ENCODE data around the gene KRT72.

The KRT72 gene

GRCh38 chr12:52573743-52574142 is 27.5 kb downstream of the KRT72 start, which contains the start of gene KRT74 (continued):
- TF ChIP-seq, protein P1, sequence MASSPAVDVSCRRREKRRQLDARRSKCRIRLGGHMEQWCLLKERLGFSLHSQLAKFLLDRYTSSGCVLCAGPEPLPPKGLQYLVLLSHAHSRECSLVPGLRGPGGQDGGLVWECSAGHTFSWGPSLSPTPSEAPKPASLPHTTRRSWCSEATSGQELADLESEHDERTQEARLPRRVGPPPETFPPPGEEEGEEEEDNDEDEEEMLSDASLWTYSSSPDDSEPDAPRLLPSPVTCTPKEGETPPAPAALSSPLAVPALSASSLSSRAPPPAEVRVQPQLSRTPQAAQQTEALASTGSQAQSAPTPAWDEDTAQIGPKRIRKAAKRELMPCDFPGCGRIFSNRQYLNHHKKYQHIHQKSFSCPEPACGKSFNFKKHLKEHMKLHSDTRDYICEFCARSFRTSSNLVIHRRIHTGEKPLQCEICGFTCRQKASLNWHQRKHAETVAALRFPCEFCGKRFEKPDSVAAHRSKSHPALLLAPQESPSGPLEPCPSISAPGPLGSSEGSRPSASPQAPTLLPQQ (tag by site-specific recombination; IDR thresholded peaks at IDR 0.05): no peak
- TF ChIP-seq ZBTB6 (tag by site-specific recombination; IDR thresholded peaks at IDR 0.05) (no peak), KLF10 (tag by site-specific recombination; IDR thresholded peaks at IDR 0.05) (no peak), ZNF398 (tag by site-specific recombination; IDR thresholded peaks at IDR 0.05) (no peak), GLIS2 (tag by site-specific recombination; IDR thresholded peaks at IDR 0.05) (no peak), ZNF792 (tag by site-specific recombination; IDR thresholded peaks at IDR 0.05) (no peak)

- Histone ChIP-seq H3K9me3 (ENCODE audit: control insufficient read depth, insufficient read depth, low read depth, low read length) (no peaks in the 10 kb centered on the region), H3K36me3 (ENCODE audit: control insufficient read depth in 2 of 2, insufficient read depth in 1 of 2, low read length in 2 of 2) (no peaks in the 10 kb centered on the region), H3K4me3 (ENCODE audit: low read depth, low read length) (no peak overlapping the region), H3K27ac (ENCODE audit: extremely low read depth, low read depth, low read length) (no peak overlapping the region), H3K4me1 (ENCODE audit: control insufficient read depth, insufficient read depth, low read length) (no peaks in the 10 kb centered on the region)
- no peak for TF ChIP-seq ZNF324 (tag by site-specific recombination; IDR thresholded peaks at IDR 0.05)
- TF ChIP-seq, protein P2, sequence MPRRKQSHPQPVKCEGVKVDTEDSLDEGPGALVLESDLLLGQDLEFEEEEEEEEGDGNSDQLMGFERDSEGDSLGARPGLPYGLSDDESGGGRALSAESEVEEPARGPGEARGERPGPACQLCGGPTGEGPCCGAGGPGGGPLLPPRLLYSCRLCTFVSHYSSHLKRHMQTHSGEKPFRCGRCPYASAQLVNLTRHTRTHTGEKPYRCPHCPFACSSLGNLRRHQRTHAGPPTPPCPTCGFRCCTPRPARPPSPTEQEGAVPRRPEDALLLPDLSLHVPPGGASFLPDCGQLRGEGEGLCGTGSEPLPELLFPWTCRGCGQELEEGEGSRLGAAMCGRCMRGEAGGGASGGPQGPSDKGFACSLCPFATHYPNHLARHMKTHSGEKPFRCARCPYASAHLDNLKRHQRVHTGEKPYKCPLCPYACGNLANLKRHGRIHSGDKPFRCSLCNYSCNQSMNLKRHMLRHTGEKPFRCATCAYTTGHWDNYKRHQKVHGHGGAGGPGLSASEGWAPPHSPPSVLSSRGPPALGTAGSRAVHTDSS (tag by site-specific recombination; IDR thresholded peaks at IDR 0.05): no peak
- TF ChIP-seq ZNF621 (tag by site-specific recombination; IDR thresholded peaks at IDR 0.05): no peak
- no peak for TF ChIP-seq SCRT1 (tag by site-specific recombination; IDR thresholded peaks at IDR 0.05; ENCODE audit: borderline replicate concordance)
- TF ChIP-seq ZNF664 (tag by site-specific recombination; IDR thresholded peaks at IDR 0.05): no peak
- no peak for TF ChIP-seq ZNF660 (tag by site-specific recombination; IDR thresholded peaks at IDR 0.05)
- TF ChIP-seq, protein P3, sequence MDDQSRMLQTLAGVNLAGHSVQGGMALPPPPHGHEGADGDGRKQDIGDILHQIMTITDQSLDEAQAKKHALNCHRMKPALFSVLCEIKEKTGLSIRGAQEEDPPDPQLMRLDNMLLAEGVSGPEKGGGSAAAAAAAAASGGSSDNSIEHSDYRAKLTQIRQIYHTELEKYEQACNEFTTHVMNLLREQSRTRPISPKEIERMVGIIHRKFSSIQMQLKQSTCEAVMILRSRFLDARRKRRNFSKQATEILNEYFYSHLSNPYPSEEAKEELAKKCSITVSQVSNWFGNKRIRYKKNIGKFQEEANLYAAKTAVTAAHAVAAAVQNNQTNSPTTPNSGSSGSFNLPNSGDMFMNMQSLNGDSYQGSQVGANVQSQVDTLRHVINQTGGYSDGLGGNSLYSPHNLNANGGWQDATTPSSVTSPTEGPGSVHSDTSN (CRISPR knock-in tag; IDR thresholded peaks at IDR 0.05): no peak
- no peak for TF ChIP-seq ZNF626 (tag by site-specific recombination; IDR thresholded peaks at IDR 0.05)
- no peak for TF ChIP-seq REPIN1 (tag by site-specific recombination; IDR thresholded peaks at IDR 0.05; ENCODE audit: low read depth)
- no peak for TF ChIP-seq ZNF112 (tag by site-specific recombination; IDR thresholded peaks at IDR 0.05)
- TF ChIP-seq ZNF837 (tag by site-specific recombination; IDR thresholded peaks at IDR 0.05): no peak
- ChIA-PET CTCF (interaction anchor here (1.0 kb wide), 1 partner anchor 177 kb away, joined by 3 read pairs; no protein-coding TSS in a partner anchor), POLR2A (no interaction called here)
Observed at GRCh38 chr12:52573306-52573705, 28.0 kb downstream of the KRT72 start.

- no peaks in the 10 kb centered on the region for H3K9me3 ChIP-seq (ENCODE audit: control insufficient read depth, insufficient read depth, low read depth, low read length)
- H3K36me3 ChIP-seq (ENCODE audit: control insufficient read depth in 2 of 2, insufficient read depth in 1 of 2, low read length in 2 of 2): no peaks in the 10 kb centered on the region
- ChIA-PET CTCF (interaction anchor here (0.6 to 1.0 kb wide), 3 partner anchors 310 to 427 kb away, joined by 3 to 4 read pairs (median 3); no protein-coding TSS in a partner anchor), POLR2A (no interaction called here)
- H3K4me1 ChIP-seq (ENCODE audit: control insufficient read depth, insufficient read depth, low read length): no peaks in the 10 kb centered on the region
- H3K27ac ChIP-seq (ENCODE audit: extremely low read depth, low read depth, low read length): no peak overlapping the region
- no peak overlapping the region for H3K4me3 ChIP-seq (ENCODE audit: low read depth, low read length)
- TF ChIP-seq, protein P4, sequence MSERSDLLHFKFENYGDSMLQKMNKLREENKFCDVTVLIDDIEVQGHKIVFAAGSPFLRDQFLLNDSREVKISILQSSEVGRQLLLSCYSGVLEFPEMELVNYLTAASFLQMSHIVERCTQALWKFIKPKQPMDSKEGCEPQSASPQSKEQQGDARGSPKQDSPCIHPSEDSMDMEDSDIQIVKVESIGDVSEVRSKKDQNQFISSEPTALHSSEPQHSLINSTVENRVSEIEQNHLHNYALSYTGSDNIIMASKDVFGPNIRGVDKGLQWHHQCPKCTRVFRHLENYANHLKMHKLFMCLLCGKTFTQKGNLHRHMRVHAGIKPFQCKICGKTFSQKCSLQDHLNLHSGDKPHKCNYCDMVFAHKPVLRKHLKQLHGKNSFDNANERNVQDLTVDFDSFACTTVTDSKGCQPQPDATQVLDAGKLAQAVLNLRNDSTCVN (tag by site-specific recombination; optimal IDR thresholded peaks at IDR 0.05): no peak
- TF ChIP-seq ZNF19 (tag by site-specific recombination; IDR thresholded peaks at IDR 0.05; ENCODE audit: low read depth) (no peak), MZF1 (tag by site-specific recombination; IDR thresholded peaks at IDR 0.05; ENCODE audit: borderline replicate concordance) (no peak), ZNF555 (tag by site-specific recombination; conservative IDR thresholded peaks at IDR 0.05) (no peak), TCF7L2 (IDR thresholded peaks at IDR 0.05; ENCODE audit: borderline replicate concordance, low read depth, low read length) (no peak), ZNF138 (tag by site-specific recombination; IDR thresholded peaks at IDR 0.05; ENCODE audit: borderline replicate concordance) (no peak), ZNF585B (tag by site-specific recombination; IDR thresholded peaks at IDR 0.05) (no peak)
- TF ChIP-seq, protein P5, sequence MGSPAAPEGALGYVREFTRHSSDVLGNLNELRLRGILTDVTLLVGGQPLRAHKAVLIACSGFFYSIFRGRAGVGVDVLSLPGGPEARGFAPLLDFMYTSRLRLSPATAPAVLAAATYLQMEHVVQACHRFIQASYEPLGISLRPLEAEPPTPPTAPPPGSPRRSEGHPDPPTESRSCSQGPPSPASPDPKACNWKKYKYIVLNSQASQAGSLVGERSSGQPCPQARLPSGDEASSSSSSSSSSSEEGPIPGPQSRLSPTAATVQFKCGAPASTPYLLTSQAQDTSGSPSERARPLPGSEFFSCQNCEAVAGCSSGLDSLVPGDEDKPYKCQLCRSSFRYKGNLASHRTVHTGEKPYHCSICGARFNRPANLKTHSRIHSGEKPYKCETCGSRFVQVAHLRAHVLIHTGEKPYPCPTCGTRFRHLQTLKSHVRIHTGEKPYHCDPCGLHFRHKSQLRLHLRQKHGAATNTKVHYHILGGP (tag by site-specific recombination; IDR thresholded peaks at IDR 0.05): no peak
Observed at GRCh38 chr12:52570511-52570910, 30.8 kb downstream of the KRT72 start.

Measured in HEK293 (cell line).